ENCODE data around the gene BMP7. TPM values are rescaled to one million over a fixed set of nuclear protein-coding genes. Genes with fewer than 3 reads are reported as not detected.

The BMP7 gene
- not detected in 2 replicates for total RNA-seq (2011; cell fraction: chromatin; rRNA removed; ENCODE audit: low replicate concordance)
- not detected in 2 replicates for total RNA-seq (2011; cell fraction: nucleolus; rRNA removed)
- total RNA-seq (2011; cell fraction: nucleoplasm; rRNA removed): not detected in 2 replicates
- total RNA-seq (2014; rRNA removed): not detected in 2 replicates
- total RNA-seq (2014; rRNA removed; fragmentation: Illumina TruSeq; extraction: Trizol): not detected in 2 replicates
- not detected in 2 replicates for total RNA-seq (2015; rRNA removed; fragmentation: Illumina TruSeq; extraction: Trizol)
- total RNA-seq (2021): 0.13 and 0.18 TPM in 2 replicates
- not detected in 2 replicates for polyA plus RNA-seq (2011; rRNA removed)
- not detected in 2 replicates for polyA plus RNA-seq (2011; cell fraction: cytosol; rRNA removed)
- polyA plus RNA-seq (2011; cell fraction: nucleus; rRNA removed): not detected in 2 replicates
- 0.07 and 0.15 TPM in 2 replicates for polyA plus RNA-seq (2012)
- not detected in 2 replicates for polyA plus RNA-seq (2014; fragmentation: Illumina TruSeq; extraction: Trizol)
- not detected for polyA plus RNA-seq (2014; fragmentation: Nextera tagmentation; extraction: Ambion mirVana)
- polyA plus RNA-seq (2014; rRNA removed): not detected in 2 replicates
- not detected in 2 replicates for polyA minus RNA-seq (2011; rRNA and poly(A)+ RNA removed)
- polyA minus RNA-seq (2011; cell fraction: cytosol; rRNA and poly(A)+ RNA removed): not detected in 2 replicates
- not detected in 2 replicates for polyA minus RNA-seq (2011; cell fraction: nucleus; rRNA and poly(A)+ RNA removed)
- Bru-seq, nascent RNA: not detected
- not detected for BruChase-seq, experiment 1, labeled RNA remaining after a 2-hour chase
- BruChase-seq, experiment 2, labeled RNA remaining after a 6-hour chase: percentile 1 among the genes with signal in this experiment
- long read RNA-seq, experiment 1: 0 reads
- long read RNA-seq, experiment 2: 0 reads
- long read RNA-seq, experiment 3: 0 reads

- H3K9me3 ChIP-seq (replicated peaks; ENCODE audit: control insufficient read depth, insufficient read depth, low read depth, low read length): no peaks in the 10 kb centered on the region
- no peak within 1 kb of the TSS for H3K4me3 ChIP-seq
- WGBS (ENCODE audit: insufficient coverage, low coverage, missing lambda C conversion rate): 7% methylated on average over 29 of the region's 84 CpGs
- intact Hi-C loops (cut with micrococcal nuclease) (no loop called here), in situ Hi-C loops (cut with MboI) (no loop called here)
- CTCF ChIA-PET (ENCODE audit: low intra/inter-chr PET ratio): no interaction called here
- POLR2A ChIA-PET: interaction anchor here (0.6 kb wide), 1 partner anchor 23 kb away, joined by 3 read pairs; no protein-coding TSS in a partner anchor
- peaks cover 0 to 22% of the 10 kb centered on the region in 2 experiments; a peak in 2 of 5 replicates for H3K4me1 ChIP-seq (replicated peaks in 1 of 2; ENCODE audit: control insufficient read depth in 2 of 2, insufficient read depth in 2 of 2, low read length in 2 of 2)
- H3K4me2 ChIP-seq (ENCODE audit: insufficient read depth, low read length): no peak within 1 kb of the TSS
- no peak within 1 kb of the TSS for H3K27ac ChIP-seq (ENCODE audit: extremely low read depth, low read depth, low read length)
- no peak within 1 kb of the TSS for H3K9ac ChIP-seq (ENCODE audit: insufficient read depth in 1 of 2, low read depth in 2 of 2, low read length in 2 of 2)
- 0 out of 2 replicates have a peak, but pooled peaks cover 5% of the 10 kb centered on the region for H4K20me1 ChIP-seq (replicated peaks; ENCODE audit: control insufficient read depth, insufficient read depth, low read length)
- no peak within 1 kb of the TSS for H2AFZ ChIP-seq (ENCODE audit: low read depth, low read length)
- DNase-seq (ENCODE audit: extremely low read depth in 1 of 4, low spot score in 3 of 4) (no peak), FAIRE-seq (no peak), ATAC-seq (no peak)
- peaks cover 29 to 71% of the 10 kb centered on the region in 2 experiments for H3K27me3 ChIP-seq (ENCODE audit: control insufficient read depth in 2 of 2, insufficient read depth in 2 of 2, low read length in 2 of 2)
- H3K79me2 ChIP-seq (ENCODE audit: control insufficient read depth, insufficient read depth, low read length): no peaks in the 10 kb centered on the region
- no peaks in the 10 kb centered on the region for H3K36me3 ChIP-seq (ENCODE audit: control insufficient read depth, insufficient read depth, low read length)
- no peaks in the 10 kb centered on the region for H3K9me1 ChIP-seq (ENCODE audit: control insufficient read depth, insufficient read depth, low read length)
- no TSS peak for BruUV-seq (replicated peaks)
- TF ChIP-seq U2AF2 (optimal IDR thresholded peaks at IDR 0.05; ENCODE audit: low read depth, low read length) (no peak), HDAC3 (IDR thresholded peaks at IDR 0.05; ENCODE audit: borderline replicate concordance, partially characterized antibody) (no peak), BCLAF1 (IDR thresholded peaks at IDR 0.05; ENCODE audit: borderline replicate concordance in 1 of 2, control insufficient read depth in 1 of 2, low read depth in 2 of 2, low read length in 1 of 2) (0 out of 4 replicates have a peak, but pooled peaks of 1 of the 2 experiments have one; percentile 32), ZFP36 (IDR thresholded peaks at IDR 0.05; ENCODE audit: low read depth, low read length, partially characterized antibody) (peak; percentile 6), EWSR1 (IDR thresholded peaks at IDR 0.05; ENCODE audit: borderline replicate concordance, low read depth, partially characterized antibody) (peak; percentile 47)
- TF ChIP-seq, protein P1, sequence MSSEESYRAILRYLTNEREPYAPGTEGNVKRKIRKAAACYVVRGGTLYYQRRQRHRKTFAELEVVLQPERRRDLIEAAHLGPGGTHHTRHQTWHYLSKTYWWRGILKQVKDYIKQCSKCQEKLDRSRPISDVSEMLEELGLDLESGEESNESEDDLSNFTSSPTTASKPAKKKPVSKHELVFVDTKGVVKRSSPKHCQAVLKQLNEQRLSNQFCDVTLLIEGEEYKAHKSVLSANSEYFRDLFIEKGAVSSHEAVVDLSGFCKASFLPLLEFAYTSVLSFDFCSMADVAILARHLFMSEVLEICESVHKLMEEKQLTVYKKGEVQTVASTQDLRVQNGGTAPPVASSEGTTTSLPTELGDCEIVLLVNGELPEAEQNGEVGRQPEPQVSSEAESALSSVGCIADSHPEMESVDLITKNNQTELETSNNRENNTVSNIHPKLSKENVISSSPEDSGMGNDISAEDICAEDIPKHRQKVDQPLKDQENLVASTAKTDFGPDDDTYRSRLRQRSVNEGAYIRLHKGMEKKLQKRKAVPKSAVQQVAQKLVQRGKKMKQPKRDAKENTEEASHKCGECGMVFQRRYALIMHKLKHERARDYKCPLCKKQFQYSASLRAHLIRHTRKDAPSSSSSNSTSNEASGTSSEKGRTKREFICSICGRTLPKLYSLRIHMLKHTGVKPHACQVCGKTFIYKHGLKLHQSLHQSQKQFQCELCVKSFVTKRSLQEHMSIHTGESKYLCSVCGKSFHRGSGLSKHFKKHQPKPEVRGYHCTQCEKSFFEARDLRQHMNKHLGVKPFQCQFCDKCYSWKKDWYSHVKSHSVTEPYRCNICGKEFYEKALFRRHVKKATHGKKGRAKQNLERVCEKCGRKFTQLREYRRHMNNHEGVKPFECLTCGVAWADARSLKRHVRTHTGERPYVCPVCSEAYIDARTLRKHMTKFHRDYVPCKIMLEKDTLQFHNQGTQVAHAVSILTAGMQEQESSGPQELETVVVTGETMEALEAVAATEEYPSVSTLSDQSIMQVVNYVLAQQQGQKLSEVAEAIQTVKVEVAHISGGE (CRISPR knock-in tag; IDR thresholded peaks at IDR 0.05): peak in 1 of 3 experiments; percentile 41; a peak in 2 of 6 replicates
These were observed at the start of gene BMP7 for GRCh38 chr20:57266291-57267157. Gene BMP7, minus strand, starts transcription at chr20:57266641. Its CDS starts 519 bp downstream, at chr20:57266122.

Data from K562 (cell line).